Fibroblast of lung (primary cell): ENCODE measurements around the gene LHCGR. TPM values are rescaled to one million over a fixed set of nuclear protein-coding genes. Genes with fewer than 3 reads are reported as not detected.
"Not testable (repeated sequence)": the region's sequence is repeated elsewhere in the genome, so short reads cannot be mapped to it uniquely, and the experiment has no call there.

Experiments
- DNase-seq, 2 donors: peaks; one replicate each; pipeline versions ENCODE4 v3.0.0 to v3.0.0-alpha.2; 2010; ENCODE audit warnings: low read depth in 2 of 2
- H2AFZ ChIP-seq: 2 replicates; pipeline ENCODE4 v1.5.1; 2012; ENCODE audit warnings: low read length, control low read depth, inconsistent platforms
- H3K27ac ChIP-seq: 2 replicates; pipeline ENCODE4 v1.5.1; 2011; ENCODE audit warnings: low read length, control low read depth; ENCODE audit not compliant: insufficient read depth
- H3K27me3 ChIP-seq: 2 replicates; pipeline ENCODE4 v1.5.1; 2011; ENCODE audit warnings: mild to moderate bottlenecking, low read length; ENCODE audit not compliant: control insufficient read depth, insufficient read depth
- H3K36me3 ChIP-seq: 2 replicates; pipeline ENCODE4 v1.5.1; 2011; ENCODE audit warnings: low read length; ENCODE audit not compliant: control insufficient read depth, insufficient read depth
- H3K4me1 ChIP-seq: 2 replicates; pipeline ENCODE4 v1.5.1; 2011; ENCODE audit warnings: low read length; ENCODE audit not compliant: control insufficient read depth, insufficient read depth; ENCODE audit errors: extremely low read depth
- H3K4me2 ChIP-seq: 2 replicates; pipeline ENCODE4 v1.5.1; 2011; ENCODE audit warnings: low read length, control low read depth; ENCODE audit not compliant: insufficient read depth; ENCODE audit errors: extremely low read depth
- H3K4me3 ChIP-seq, 4 experiments: fragments of 200-600 bp in 1 of 4; sonication (generic) in 1 of 4; replicated peaks in 1 of 4; 2 replicates each; pipeline ENCODE4 v1.5.1; 2011 to 2016; ENCODE audit warnings: low read length in 4 of 4, low read depth in 3 of 4, mild to moderate bottlenecking in 3 of 4, control low read depth in 2 of 4, inconsistent platforms in 1 of 4, mixed read lengths in 1 of 4; ENCODE audit not compliant: insufficient read depth in 1 of 4; ENCODE audit errors: control extremely low read depth in 1 of 4
- H3K79me2 ChIP-seq: 2 replicates; pipeline ENCODE4 v1.5.1; 2012; ENCODE audit warnings: mild to moderate bottlenecking, low read length, inconsistent platforms; ENCODE audit not compliant: control insufficient read depth, insufficient read depth
- H3K9ac ChIP-seq: 2 replicates; pipeline ENCODE4 v1.5.1; 2011; ENCODE audit warnings: mild to moderate bottlenecking, low read length, control low read depth; ENCODE audit not compliant: insufficient read depth
- H3K9me3 ChIP-seq: 2 replicates; pipeline ENCODE4 v1.5.1; 2012; ENCODE audit warnings: low read depth, low read length; ENCODE audit not compliant: control insufficient read depth, insufficient read depth
- H4K20me1 ChIP-seq: 2 replicates; pipeline ENCODE4 v1.5.1; 2011; ENCODE audit warnings: low read length; ENCODE audit not compliant: control insufficient read depth, insufficient read depth; ENCODE audit errors: extremely low read depth
- CTCF ChIP-seq, 2 donors: IDR thresholded peaks in 1 of 2; conservative IDR thresholded peaks in 1 of 2; 1 replicate in 1 of 2; 2 replicates in 1 of 2; pipeline ENCODE4 v1.5.1; 2011 to 2012; ENCODE audit warnings: low read length in 2 of 2, control low read depth in 1 of 2, inconsistent platforms in 1 of 2, low read depth in 1 of 2, mild to moderate bottlenecking in 1 of 2
- EZH2 ChIP-seq: IDR thresholded peaks from 2 replicates; pipeline ENCODE4 v1.5.1; 2012; ENCODE audit warnings: low read length, control low read depth, mild to moderate bottlenecking; ENCODE audit errors: missing control alignments
- polyA plus RNA-seq, 2 donors: library from polyadenylated mRNA; depleted of rRNA in 1 of 2; stranded (reverse) in 1 of 2; unstranded in 1 of 2; fragments of >200 nt; gene quantifications; 2 replicates each; pipeline ENCODE4 v1.2.1, GENCODE V29; 2011 to 2012; ENCODE audit warnings: missing spikeins in 1 of 2
- total RNA-seq: library from RNA; depleted of rRNA; stranded (reverse); fragments of >200 nt; gene quantifications from 2 replicates; pipeline ENCODE4 v1.2.1, GENCODE V29; 2014

LHCGR gene
- total and polyA plus RNA-seq, 2 donors (not counting 1 experiment from before 2014, with no cell fraction given) = 0.12 TPM; not detected in 1

- H3K27me3 ChIP-seq = no peaks in the 10 kb centered on the region
- no peaks in the 10 kb centered on the region for H3K36me3 ChIP-seq
- H3K79me2 ChIP-seq = no peaks in the 10 kb centered on the region
- H3K4me3 ChIP-seq = no peak overlapping the region
- H3K9ac ChIP-seq = no peak overlapping the region
- H3K4me1 ChIP-seq = no peaks in the 10 kb centered on the region
- no peak overlapping the region for H3K27ac ChIP-seq
- no peak for DNase-seq
- H3K9me3 ChIP-seq = no peaks in the 10 kb centered on the region
- no peaks in the 10 kb centered on the region for H4K20me1 ChIP-seq
- H3K4me2 ChIP-seq = no peak overlapping the region
- TF ChIP-seq EZH2 (no peak), CTCF (conservative IDR thresholded peaks at IDR 0.05 in 1 of 2, IDR thresholded peaks at IDR 0.05 in 1 of 2; ENCODE audit: low read depth in 1 of 2, low read length in 2 of 2) (no peak)
- no peak overlapping the region for H2AFZ ChIP-seq
Observed at GRCh38 chr2:48747319-48747718, 8.2 kb downstream of the LHCGR start.

- H3K27me3 ChIP-seq, H3K79me2 ChIP-seq, H3K36me3 ChIP-seq, H2AFZ ChIP-seq, H3K9me3 ChIP-seq, H3K4me2 ChIP-seq, H3K27ac ChIP-seq, H3K9ac ChIP-seq, H3K4me1 ChIP-seq, DNase-seq, H3K4me3 ChIP-seq, H4K20me1 ChIP-seq: not testable (repeated sequence)
Observed at GRCh38 chr2:48739236-48739635, 16.3 kb downstream of the LHCGR start.

GRCh38 chr2:48738806-48739205 lies 16.7 kb downstream of the LHCGR start:
- H3K79me2 ChIP-seq = no peaks in the 10 kb centered on the region
- H3K27ac ChIP-seq = no peak overlapping the region
- H2AFZ ChIP-seq = no peak overlapping the region
- H3K4me3 ChIP-seq = no peak overlapping the region
- no peaks in the 10 kb centered on the region for H3K27me3 ChIP-seq
- H3K4me1 ChIP-seq = no peaks in the 10 kb centered on the region
- H3K36me3 ChIP-seq = no peaks in the 10 kb centered on the region
- peak in 1 of 2 donors; percentile 92 for DNase-seq
- H3K9ac ChIP-seq = no peak overlapping the region
- TF ChIP-seq EZH2 = no peak
- TF ChIP-seq CTCF (conservative IDR thresholded peaks at IDR 0.05 in 1 of 2, IDR thresholded peaks at IDR 0.05 in 1 of 2; ENCODE audit: low read depth in 1 of 2, low read length in 2 of 2) = no peak
- no peaks in the 10 kb centered on the region for H3K9me3 ChIP-seq
- no peak overlapping the region for H3K4me2 ChIP-seq
- no peaks in the 10 kb centered on the region for H4K20me1 ChIP-seq

GRCh38 chr2:48736251-48736650 lies 19.3 kb downstream of the LHCGR start:
- no peak for DNase-seq
- no peaks in the 10 kb centered on the region for H3K36me3 ChIP-seq
- H3K4me3 ChIP-seq = no peak overlapping the region
- H4K20me1 ChIP-seq = no peaks in the 10 kb centered on the region
- TF ChIP-seq CTCF (conservative IDR thresholded peaks at IDR 0.05 in 1 of 2, IDR thresholded peaks at IDR 0.05 in 1 of 2; ENCODE audit: low read depth in 1 of 2, low read length in 2 of 2) (no peak), EZH2 (no peak)
- no peak overlapping the region for H3K27ac ChIP-seq
- H2AFZ ChIP-seq = no peak overlapping the region
- no peaks in the 10 kb centered on the region for H3K4me1 ChIP-seq
- H3K9me3 ChIP-seq = no peaks in the 10 kb centered on the region
- H3K27me3 ChIP-seq = peaks cover 4% of the 10 kb centered on the region
- no peak overlapping the region for H3K4me2 ChIP-seq
- H3K9ac ChIP-seq = no peak overlapping the region
- H3K79me2 ChIP-seq = no peaks in the 10 kb centered on the region
